DND-41 (cell line): Measurements from ENCODE around the gene MUC5B.

ENCODE experiments used
- EZH2 ChIP-seq: IDR thresholded peaks from 3 replicates; pipeline ENCODE4 v1.6.1; 2012; ENCODE audit warnings: borderline replicate concordance, low read depth, mild to moderate bottlenecking, moderate library complexity, low read length, inconsistent platforms; ENCODE audit not compliant: severe bottlenecking
- TF ChIP-seq, protein P1 (sequence below): IDR thresholded peaks from 2 replicates; pipeline ENCODE4 v1.5.1; 2012; ENCODE audit warnings: borderline replicate concordance, low read length, moderate library complexity, mild to moderate bottlenecking; ENCODE audit not compliant: poor library complexity, severe bottlenecking; ENCODE audit errors: extremely low read depth

DNA sequence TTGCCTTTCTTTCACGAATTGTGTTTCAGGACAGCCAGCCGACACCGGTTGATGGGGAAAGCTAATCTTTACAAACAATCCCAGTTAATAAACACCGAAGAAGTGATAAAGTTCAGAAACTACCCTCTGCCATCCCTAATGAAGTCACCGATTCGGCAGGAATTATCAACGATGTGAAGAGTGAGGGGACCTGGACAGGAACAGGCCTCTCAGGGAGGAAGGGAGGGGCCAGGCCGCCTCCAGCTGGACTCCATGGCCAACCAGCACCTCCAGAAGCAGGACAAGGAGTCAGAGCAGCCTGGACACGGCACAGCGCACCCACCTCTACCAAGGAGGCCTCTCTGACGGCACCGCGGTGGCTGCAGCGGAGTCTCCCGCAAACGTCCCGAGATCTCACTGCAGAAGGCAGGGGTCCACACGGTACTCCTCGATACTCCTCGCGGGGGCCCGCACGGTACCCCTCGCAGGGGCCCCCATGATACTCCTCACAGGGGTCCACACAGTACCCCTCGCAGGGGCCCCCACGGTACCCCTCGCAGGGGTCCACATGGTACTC, 82.7 kb downstream of the MUC5B start:
- TF ChIP-seq, protein P1, sequence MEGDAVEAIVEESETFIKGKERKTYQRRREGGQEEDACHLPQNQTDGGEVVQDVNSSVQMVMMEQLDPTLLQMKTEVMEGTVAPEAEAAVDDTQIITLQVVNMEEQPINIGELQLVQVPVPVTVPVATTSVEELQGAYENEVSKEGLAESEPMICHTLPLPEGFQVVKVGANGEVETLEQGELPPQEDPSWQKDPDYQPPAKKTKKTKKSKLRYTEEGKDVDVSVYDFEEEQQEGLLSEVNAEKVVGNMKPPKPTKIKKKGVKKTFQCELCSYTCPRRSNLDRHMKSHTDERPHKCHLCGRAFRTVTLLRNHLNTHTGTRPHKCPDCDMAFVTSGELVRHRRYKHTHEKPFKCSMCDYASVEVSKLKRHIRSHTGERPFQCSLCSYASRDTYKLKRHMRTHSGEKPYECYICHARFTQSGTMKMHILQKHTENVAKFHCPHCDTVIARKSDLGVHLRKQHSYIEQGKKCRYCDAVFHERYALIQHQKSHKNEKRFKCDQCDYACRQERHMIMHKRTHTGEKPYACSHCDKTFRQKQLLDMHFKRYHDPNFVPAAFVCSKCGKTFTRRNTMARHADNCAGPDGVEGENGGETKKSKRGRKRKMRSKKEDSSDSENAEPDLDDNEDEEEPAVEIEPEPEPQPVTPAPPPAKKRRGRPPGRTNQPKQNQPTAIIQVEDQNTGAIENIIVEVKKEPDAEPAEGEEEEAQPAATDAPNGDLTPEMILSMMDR = no peak
- TF ChIP-seq EZH2 = no peak
